Effector memory CD8-positive, alpha-beta T cell (primary cell): ENCODE measurements around the gene PHF23.
A peak's percentile ranks its signal among the peaks of the same experiment; 100 is the strongest.

Source experiments
- ATAC-seq: fragments of 150-1000 bp; cut with Tn5 transposase; replicated peaks from 2 replicates; pipeline ENCODE4 v1.10.0; 2021; ENCODE audit warnings: mild to moderate bottlenecking, moderate library complexity
- DNase-seq, 3 experiments: peaks; one replicate each; pipeline ENCODE4 v3.0.0; 2021
- H3K27ac Mint-ChIP-seq, 2 donors: one replicate each; pipeline ENCODE4 v1.8.0; 2022; ENCODE audit warnings: mild to moderate bottlenecking in 2 of 2, mixed read lengths in 2 of 2, moderate library complexity in 2 of 2
- H3K27me3 Mint-ChIP-seq, 2 donors: one replicate each; pipeline ENCODE4 v1.8.0; 2022; ENCODE audit warnings: mixed read lengths in 2 of 2
- H3K36me3 Mint-ChIP-seq: one replicate; pipeline ENCODE4 v1.8.0; 2022; ENCODE audit warnings: mild to moderate bottlenecking, moderate library complexity, mixed read lengths; ENCODE audit not compliant: insufficient read depth
- H3K4me1 Mint-ChIP-seq, 2 donors: one replicate each; pipeline ENCODE4 v1.8.0; 2022; ENCODE audit warnings: low read depth in 2 of 2, mixed read lengths in 2 of 2
- H3K4me3 Mint-ChIP-seq, 2 donors: one replicate each; pipeline ENCODE4 v1.8.0; 2022; ENCODE audit warnings: mild to moderate bottlenecking in 2 of 2, mixed read lengths in 2 of 2, moderate library complexity in 2 of 2
- H3K9me3 Mint-ChIP-seq, 2 donors: one replicate each; pipeline ENCODE4 v1.8.0; 2022; ENCODE audit warnings: mixed read lengths in 2 of 2

PHF23 gene

DNA sequence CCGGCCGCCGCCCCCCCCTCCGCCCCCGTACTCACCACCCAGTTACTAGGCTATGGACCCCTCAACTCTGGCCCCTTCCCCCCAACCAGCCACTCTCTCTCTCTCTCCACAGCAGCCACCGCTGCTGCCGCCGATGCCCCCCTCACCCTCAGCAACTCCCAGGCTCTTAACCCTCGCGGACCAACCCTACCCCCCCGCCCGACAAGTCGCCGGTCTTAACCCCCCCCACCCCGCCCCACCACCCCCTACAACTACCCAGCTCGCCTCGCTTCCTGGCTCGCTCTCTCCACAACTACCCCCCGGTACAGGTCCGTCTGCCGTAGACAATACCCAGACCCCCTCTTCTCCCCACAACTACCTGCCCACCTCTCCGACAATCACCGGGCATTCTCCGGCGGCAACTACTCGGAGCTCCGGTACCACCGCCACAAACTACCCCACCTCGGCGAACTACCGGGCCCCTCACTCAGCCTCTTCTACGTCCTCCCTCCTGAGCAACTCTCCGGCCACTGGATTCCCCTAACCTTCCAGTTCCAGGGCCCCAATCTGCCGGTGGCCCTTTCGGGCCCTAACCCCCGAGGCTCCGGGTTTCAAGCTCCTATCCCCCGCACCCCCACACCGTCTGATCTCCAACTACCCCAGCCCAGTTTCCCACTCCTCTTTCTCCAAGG is 702 bp downstream of the PHF23 start:
- Mint-ChIP-seq H3K9me3 (no peaks in the 10 kb centered on the region), H3K4me3 (peak overlapping the region; percentile 99 to 100), H3K27ac (peak overlapping the region; percentile 89 to 91), H3K36me3 (peaks cover 88% of the 10 kb centered on the region), H3K27me3 (no peaks in the 10 kb centered on the region), H3K4me1 (peaks cover 57 to 69% of the 10 kb centered on the region in 2 donors)
- DNase-seq (peak in 2 of 3 experiments; percentile 18 to 33), ATAC-seq (no peak)

DNA sequence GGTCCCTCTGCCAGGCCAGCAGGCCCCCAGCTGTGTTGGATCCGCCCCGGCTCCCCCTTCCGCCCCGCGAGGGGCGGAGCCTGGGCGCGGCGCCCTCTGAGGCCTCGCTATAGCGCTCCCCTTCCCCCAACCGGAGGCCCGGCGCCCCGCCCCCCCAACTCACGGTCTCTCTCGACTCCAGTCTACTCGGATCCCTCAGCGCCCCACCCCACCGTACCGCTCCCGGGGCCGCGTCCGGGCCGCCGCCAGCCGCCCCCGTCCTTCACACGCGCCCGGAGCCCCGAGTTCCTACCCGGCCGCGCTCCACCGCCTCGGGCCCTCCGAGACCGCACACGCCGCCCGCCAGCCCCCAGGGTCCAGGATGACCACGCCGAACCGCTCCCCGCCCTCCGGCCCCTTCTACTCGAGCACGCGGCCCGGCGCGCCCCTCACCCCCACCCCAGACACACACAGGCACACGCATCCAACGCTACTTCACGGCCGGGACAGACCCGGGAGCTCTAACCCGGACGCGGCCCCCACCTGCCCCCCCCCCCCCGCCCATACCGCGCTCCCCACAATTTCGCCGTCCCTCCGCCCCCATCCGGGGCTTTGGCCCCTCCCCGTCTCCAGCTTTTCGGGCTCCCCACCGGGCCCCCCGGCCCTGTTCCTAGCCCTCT is 1.4 kb downstream of the PHF23 start:
- peak; percentile 16 for ATAC-seq
- H3K36me3 Mint-ChIP-seq, result peaks cover 86% of the 10 kb centered on the region
- peak overlapping the region; percentile 89 to 91 for H3K27ac Mint-ChIP-seq

DNA sequence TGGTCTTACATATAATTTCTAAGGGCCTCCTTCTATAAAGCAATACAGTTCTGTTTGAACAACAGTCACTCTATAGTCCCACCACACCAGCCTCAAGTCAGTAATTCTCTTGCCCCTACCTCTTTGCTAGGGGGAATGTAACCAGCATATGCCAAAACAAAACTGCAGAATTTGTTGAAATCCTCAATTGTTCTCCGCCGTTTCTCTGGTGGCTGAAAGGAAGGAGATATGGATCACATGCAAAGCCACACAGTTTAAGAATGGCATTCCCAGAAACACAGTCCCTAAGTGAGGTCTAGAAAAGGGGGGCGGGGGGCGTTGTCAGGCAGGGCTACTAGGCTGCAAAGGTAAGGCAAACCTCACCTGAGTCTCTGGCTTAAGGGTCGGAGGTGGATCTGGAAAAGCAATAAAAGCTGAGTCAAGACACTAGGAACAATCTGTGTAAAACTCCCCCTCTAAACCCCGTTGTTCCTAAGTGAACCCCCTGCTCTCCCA is 1.9 kb downstream of the PHF23 start:
- Mint-ChIP-seq H3K4me1 (peaks cover 61 to 68% of the 10 kb centered on the region in 2 donors), H3K27ac (peak overlapping the region; percentile 89 to 91), H3K4me3 (peak overlapping the region; percentile 99 to 100), H3K36me3 (peaks cover 80% of the 10 kb centered on the region), H3K9me3 (no peaks in the 10 kb centered on the region), H3K27me3 (no peaks in the 10 kb centered on the region)
- no peak for ATAC-seq
- no peak for DNase-seq

More for the DNA sequence above, 1.4 kb downstream of the PHF23 start:
- DNase-seq, result peak; percentile 60 to 61 (median 61)
- peaks cover 59 to 72% of the 10 kb centered on the region in 2 donors for H3K4me1 Mint-ChIP-seq
- peak overlapping the region; percentile 99 to 100 for H3K4me3 Mint-ChIP-seq
- no peaks in the 10 kb centered on the region for H3K27me3 Mint-ChIP-seq
- H3K9me3 Mint-ChIP-seq, result no peaks in the 10 kb centered on the region

DNA sequence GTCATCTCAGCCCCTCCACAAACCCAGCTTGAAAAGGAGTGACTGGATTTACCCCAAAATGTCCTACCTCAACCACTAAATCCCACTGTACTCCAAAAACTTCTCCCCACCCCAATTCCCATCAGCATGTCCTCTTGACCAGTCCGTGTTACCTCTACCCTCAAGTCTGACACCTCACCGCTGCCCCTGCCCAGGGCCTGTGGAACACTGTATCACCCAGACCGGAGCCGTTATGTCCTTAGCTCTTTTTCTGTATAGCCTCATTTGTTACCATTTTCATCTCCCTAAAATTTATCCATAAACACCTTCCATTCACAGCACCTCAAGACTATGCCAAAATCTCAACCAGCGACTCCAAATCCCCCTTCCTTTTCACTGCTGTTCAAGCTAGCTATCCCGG is 2.4 kb downstream of the PHF23 start:
- H3K4me3 Mint-ChIP-seq, result peak overlapping the region; percentile 99 to 100
- no peaks in the 10 kb centered on the region for H3K27me3 Mint-ChIP-seq
- no peaks in the 10 kb centered on the region for H3K9me3 Mint-ChIP-seq
- no peak for ATAC-seq
- H3K27ac Mint-ChIP-seq, result peak overlapping the region; percentile 1 to 89
- peaks cover 75% of the 10 kb centered on the region for H3K36me3 Mint-ChIP-seq
- peaks cover 60 to 68% of the 10 kb centered on the region in 2 donors for H3K4me1 Mint-ChIP-seq
- no peak for DNase-seq

DNA sequence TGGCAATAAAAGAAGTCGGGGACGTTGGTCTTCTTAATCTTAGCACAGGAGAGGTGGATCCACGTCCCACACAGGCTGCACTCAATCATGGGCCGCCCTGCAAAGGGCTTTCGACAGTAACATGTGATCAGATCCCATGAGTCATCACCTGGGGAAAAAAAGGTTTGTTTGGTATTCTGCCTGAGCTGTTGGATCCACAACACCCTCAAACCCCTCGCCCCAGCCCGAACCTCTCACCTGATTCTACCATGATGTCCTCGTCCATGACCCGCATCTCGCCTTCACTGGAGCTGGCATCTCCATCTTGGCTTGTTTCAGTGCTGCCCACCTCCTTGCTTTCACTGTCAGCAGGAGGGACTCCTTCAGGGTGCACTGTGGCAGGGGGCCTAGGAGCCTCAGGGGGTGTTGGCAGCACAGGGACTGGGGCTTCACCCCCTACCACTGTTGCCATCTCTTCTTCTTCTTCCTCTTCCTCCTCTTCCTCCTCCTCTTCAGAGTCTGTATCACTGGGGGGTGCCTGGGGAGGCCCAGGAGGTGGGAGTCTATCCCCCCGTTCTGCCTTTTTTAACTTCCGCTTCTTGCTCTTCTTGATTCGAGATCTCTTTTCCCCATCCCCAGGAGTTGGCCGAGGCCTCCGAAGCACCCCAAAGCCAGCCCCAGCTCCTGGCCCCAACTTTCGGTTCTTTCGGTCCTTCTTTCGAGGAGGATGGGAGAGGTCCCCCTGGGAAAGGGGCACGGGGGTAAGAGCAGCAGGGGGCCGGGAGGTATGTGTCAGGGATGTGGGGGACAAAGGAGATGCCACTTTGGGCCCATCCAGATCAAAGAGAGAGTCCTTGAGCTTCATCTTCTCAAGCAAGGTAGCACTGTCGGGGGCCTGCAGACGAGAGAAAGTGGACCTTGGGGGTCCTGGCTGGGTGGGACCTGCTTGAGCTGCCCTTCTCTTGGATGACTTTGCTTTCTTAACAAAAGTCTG is 3.3 kb downstream of the PHF23 start:
- Mint-ChIP-seq H3K27me3 (no peaks in the 10 kb centered on the region), H3K9me3 (no peaks in the 10 kb centered on the region), H3K4me1 (peaks cover 53 to 66% of the 10 kb centered on the region in 2 donors), H3K27ac (no peak overlapping the region), H3K36me3 (peaks cover 70% of the 10 kb centered on the region), H3K4me3 (peak overlapping the region in 1 of 2 donors; percentile 92)
- no peak for DNase-seq
- no peak for ATAC-seq

DNA sequence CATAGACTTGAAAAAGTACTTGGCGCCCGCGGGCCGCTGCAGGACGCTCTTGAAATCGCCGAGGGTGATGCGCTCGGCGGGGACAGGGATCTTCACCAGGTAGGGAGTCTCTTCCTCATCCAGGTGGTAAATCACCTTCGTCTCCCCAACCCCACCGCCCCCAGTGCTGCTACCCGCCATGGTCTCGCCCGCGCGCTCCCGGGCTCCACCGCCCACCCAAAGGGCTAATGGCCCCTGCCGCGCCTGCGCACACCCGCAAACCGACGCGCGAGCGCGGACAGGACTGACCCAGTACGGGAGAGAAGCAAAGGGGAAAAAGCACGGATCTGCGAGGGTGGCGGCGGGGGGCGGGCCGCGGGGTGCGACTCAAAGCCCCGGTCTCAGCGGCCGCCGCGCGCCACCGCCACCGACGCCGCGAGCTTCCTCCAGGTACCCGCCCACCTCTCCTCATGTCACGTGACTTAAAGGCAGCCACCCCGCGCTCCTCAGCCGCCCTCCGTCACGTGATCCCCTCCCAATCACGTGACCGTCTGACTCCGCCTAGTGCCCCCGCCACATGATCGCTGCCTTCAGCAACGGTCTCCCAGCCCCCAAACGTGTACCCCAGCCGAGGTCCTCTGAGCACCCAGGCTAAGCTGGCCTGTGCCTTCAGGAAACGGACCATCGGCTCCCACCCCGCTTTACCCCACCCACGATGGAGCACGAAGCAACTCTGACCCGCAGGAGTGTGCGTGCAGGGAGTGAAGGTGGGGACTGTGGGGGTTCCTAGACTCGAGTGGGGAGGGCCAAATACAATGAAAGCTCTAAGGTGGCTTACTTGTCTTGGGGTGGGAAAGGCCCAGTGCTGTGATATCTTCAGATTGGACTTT is 4.9 kb downstream of the PHF23 start, which contains the start of gene DVL2:
Gene DVL2, minus strand, starts transcription at position 435 of the 869 bp plus-strand sequence. Its CDS starts 255 bp downstream, at position 180.
- peaks cover 55% of the 10 kb centered on the region for H3K36me3 Mint-ChIP-seq
- H3K4me1 Mint-ChIP-seq, result peaks cover 44 to 58% of the 10 kb centered on the region in 2 donors

DNA sequence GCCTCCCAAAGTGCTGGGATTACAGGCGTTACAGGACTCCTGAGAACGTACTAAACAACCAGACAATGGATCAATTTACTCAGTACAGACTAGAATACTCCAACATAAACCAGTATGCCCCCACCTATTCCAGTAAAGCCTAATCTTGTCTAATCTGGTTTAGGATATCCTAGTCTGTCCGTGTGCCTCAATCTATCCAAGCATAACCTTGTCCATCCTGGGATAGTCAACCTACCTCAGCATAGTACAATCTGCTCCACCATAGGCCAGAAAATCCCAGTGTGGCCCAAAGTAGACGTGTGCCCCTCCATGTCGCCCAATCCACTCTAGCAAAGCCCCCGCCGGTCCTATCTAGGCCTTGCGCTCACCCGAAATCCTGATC is 5.6 kb downstream of the PHF23 start:
- H3K36me3 Mint-ChIP-seq, result peaks cover 49% of the 10 kb centered on the region
- H3K27ac Mint-ChIP-seq, result peak overlapping the region; percentile 80 to 93
- DNase-seq, result no peak

More for the DNA sequence above, 4.9 kb downstream of the PHF23 start, which contains the start of gene DVL2:
- Mint-ChIP-seq H3K4me3 (peak within 1 kb of the TSS; percentile 91 to 92), H3K27me3 (no peaks in the 10 kb centered on the region), H3K27ac (peak within 1 kb of the TSS; percentile 80 to 93), H3K9me3 (no peaks in the 10 kb centered on the region)
- ATAC-seq (peak; percentile 63), DNase-seq (peak; percentile 91 to 94 (median 91))

DNA sequence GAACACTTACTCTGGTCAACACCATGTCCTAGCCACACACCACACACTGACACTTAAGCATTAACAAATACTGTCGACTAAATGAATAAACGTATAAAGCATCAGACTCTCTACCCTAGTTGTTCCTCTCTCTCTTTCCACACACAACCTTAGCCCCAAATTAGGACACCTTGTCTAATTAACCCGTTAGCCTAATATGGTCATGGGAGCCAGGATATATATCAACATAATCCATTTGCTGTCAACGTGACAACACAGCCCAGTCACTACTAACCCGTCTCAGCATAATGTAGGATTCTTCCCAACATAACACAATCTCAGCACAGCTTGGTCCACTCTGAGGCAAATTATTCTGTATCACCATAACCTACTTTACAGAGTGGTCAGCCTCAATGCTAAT is 7.1 kb downstream of the PHF23 start:
- no peak for ATAC-seq
- Mint-ChIP-seq H3K4me1 (peaks cover 39 to 51% of the 10 kb centered on the region in 2 donors), H3K27ac (no peak overlapping the region), H3K4me3 (peak overlapping the region in 1 of 2 donors; percentile 91), H3K36me3 (peaks cover 49% of the 10 kb centered on the region), H3K27me3 (no peaks in the 10 kb centered on the region), H3K9me3 (no peaks in the 10 kb centered on the region)
- DNase-seq, result no peak

More for the DNA sequence above, 5.6 kb downstream of the PHF23 start:
- Mint-ChIP-seq H3K9me3 (no peaks in the 10 kb centered on the region), H3K27me3 (no peaks in the 10 kb centered on the region), H3K4me1 (peaks cover 44 to 55% of the 10 kb centered on the region in 2 donors), H3K4me3 (peak overlapping the region; percentile 91 to 92)
- no peak for ATAC-seq

DNA sequence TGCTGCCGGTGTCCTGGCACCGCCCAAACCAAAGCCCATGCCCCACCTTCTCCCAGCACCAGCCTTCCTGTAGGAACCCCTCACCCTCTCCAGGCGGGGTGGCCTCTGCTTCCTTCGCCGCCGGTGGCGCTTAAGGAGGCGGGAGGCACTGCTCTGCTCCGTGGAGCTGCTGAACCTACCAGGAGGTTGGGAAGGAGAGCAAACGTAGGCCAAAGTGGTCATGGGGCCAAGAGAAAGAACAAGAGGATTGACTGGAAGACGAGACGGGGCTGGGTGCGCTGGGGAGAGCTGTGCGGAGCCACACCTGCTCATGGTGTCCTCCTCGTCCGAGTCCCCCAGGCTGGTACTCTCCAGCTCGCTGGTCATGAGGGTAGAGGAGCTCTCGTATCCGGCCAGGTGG is 9.8 kb downstream of the PHF23 start:
- ATAC-seq, result no peak
- H3K27ac Mint-ChIP-seq, result peak overlapping the region in 1 of 2 donors; percentile 38
- no peak overlapping the region for H3K4me3 Mint-ChIP-seq
- H3K36me3 Mint-ChIP-seq, result peaks cover 27% of the 10 kb centered on the region
- DNase-seq, result no peak
- no peaks in the 10 kb centered on the region for H3K27me3 Mint-ChIP-seq
- no peaks in the 10 kb centered on the region for H3K9me3 Mint-ChIP-seq
- H3K4me1 Mint-ChIP-seq, result peaks cover 25 to 29% of the 10 kb centered on the region in 2 donors

DNA sequence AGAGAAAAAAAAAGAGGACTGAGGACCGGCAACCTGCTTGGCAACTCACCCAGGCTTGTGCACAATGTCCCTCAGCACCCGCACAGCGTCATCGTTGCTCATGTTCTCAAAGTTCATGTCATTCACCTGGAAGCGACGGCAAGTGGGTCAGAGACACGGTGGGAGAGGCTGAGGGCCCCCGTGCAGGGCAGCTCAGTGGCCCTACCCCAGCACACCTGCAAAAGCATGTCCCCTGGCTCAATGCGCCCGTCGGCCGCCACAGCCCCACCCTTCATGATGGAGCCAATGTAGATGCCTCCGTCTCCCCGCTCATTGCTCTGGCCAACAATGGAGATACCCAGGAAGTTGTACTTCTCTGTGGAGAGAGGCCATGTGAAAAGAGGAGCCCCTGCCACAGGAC is 10.3 kb downstream of the PHF23 start:
- peaks cover 21% of the 10 kb centered on the region for H3K36me3 Mint-ChIP-seq
- H3K27me3 Mint-ChIP-seq, result no peaks in the 10 kb centered on the region
- ATAC-seq (no peak), DNase-seq (no peak)
- H3K4me1 Mint-ChIP-seq, result peaks cover 22 to 25% of the 10 kb centered on the region in 2 donors
- no peak overlapping the region for H3K27ac Mint-ChIP-seq
- no peaks in the 10 kb centered on the region for H3K9me3 Mint-ChIP-seq
- H3K4me3 Mint-ChIP-seq, result no peak overlapping the region

DNA sequence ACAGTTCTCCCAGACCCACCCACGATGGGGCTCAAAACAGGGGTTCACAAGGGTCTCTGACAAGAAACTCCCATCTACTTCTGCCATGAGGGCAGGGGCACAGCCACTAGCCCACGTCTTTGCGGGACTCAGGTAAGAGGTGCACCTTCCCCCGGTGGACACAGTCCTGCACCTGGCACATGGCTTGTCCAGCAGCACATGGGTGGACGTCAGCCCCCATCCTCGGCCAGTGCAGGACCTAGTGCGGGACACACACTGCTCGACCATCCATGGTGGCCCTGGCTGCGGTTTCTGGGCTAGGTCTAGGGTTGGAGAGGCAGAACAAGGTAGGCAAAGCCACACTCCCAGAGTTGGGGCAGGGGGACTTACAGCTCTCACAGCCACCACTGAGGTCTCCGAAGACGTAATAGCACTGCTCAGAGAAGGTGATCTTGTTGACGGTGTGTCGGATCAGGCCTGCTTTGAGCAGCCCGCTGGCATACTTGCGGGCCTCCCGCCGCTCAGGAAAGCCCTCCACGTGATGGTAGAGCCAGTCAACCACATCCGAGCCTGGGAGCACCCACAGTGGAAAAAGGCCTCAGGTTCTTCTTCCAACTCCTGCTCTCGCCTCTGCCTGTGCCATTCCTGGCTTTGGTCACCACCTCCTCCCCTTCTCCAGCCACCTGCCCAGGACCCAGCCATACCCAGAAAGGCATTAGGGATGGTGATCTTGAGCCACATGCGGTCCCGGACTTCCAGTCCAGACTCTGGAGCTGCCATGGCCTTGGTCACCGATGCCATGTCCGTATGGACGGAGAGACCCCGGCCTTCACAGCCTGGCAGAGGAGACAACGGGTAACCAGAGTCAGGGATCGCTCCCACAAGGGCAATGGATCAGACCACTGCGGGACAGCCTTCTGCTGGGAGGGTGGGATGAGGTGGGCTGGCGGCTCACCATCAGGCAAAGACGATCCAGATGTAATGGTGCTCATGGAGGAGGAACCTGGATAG is 12.2 kb downstream of the PHF23 start:
- H3K4me3 Mint-ChIP-seq, result no peak overlapping the region
- peaks cover 17% of the 10 kb centered on the region for H3K36me3 Mint-ChIP-seq
- no peak overlapping the region for H3K27ac Mint-ChIP-seq
- DNase-seq, result no peak
- H3K9me3 Mint-ChIP-seq, result no peaks in the 10 kb centered on the region
- peaks cover 6 to 11% of the 10 kb centered on the region in 2 donors for H3K4me1 Mint-ChIP-seq
- H3K27me3 Mint-ChIP-seq, result no peaks in the 10 kb centered on the region
- no peak for ATAC-seq
